Measurements from ENCODE around the gene FGD3.

DNA sequence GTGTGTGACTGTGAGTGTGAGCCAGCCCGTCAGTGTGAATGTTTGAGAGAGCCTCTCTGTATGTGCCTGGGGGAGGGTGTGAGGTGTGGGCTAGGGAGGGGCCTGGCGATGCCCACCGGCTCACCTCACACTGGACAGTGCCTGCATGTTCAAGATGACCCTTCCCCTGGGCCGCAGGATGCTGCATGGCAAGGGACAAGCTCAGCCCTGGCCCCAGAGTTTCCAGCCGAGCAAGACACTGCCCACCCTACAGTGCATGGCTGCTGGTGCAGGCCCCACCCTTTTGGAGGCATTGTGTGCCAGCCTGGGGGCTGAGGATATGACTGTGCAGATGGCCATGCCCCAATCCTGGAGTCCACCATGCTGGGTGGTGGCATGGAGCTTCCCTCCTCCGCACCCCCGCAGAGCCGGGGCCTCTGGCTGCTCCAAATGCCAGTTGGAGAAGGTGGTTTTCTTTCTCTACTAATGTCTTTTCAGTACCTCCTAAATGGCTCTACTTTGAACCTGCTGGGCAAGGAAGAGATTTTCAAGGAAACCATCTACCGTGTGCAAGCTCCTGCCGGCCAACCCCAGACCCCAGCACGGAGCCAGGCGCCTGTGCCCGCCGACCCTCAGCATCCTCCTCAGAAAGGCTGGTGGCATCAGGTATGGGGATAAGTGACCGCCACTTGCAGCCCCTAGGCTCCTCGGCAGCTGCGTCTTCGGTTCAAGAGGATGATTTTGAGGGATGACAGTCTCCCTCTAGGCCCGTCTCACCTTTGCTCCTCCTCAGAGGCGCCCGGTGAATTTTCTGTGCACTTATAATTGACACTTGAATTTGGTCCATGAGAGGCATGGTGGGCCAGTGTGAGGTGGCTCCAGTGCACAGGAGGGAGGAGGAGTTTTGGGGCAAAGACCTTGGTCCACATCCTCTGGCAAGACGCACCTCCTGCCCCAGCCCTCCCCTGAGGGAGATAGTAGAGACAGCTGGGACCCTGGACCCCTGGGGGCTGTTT is 27.7 kb downstream of the FGD3 start:
- TF ChIP-seq, protein P1, sequence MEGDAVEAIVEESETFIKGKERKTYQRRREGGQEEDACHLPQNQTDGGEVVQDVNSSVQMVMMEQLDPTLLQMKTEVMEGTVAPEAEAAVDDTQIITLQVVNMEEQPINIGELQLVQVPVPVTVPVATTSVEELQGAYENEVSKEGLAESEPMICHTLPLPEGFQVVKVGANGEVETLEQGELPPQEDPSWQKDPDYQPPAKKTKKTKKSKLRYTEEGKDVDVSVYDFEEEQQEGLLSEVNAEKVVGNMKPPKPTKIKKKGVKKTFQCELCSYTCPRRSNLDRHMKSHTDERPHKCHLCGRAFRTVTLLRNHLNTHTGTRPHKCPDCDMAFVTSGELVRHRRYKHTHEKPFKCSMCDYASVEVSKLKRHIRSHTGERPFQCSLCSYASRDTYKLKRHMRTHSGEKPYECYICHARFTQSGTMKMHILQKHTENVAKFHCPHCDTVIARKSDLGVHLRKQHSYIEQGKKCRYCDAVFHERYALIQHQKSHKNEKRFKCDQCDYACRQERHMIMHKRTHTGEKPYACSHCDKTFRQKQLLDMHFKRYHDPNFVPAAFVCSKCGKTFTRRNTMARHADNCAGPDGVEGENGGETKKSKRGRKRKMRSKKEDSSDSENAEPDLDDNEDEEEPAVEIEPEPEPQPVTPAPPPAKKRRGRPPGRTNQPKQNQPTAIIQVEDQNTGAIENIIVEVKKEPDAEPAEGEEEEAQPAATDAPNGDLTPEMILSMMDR (IDR thresholded peaks at IDR 0.05; ENCODE audit: low read depth, low read length, missing input control), result no peak
- TF ChIP-seq SP1 (IDR thresholded peaks at IDR 0.05) (no peak), REST (IDR thresholded peaks at IDR 0.05) (no peak), JUND (IDR thresholded peaks at IDR 0.05) (no peak), YY1 (IDR thresholded peaks at IDR 0.05) (no peak), TAF1 (conservative IDR thresholded peaks at IDR 0.05) (no peak)
- TF ChIP-seq, protein P2, sequence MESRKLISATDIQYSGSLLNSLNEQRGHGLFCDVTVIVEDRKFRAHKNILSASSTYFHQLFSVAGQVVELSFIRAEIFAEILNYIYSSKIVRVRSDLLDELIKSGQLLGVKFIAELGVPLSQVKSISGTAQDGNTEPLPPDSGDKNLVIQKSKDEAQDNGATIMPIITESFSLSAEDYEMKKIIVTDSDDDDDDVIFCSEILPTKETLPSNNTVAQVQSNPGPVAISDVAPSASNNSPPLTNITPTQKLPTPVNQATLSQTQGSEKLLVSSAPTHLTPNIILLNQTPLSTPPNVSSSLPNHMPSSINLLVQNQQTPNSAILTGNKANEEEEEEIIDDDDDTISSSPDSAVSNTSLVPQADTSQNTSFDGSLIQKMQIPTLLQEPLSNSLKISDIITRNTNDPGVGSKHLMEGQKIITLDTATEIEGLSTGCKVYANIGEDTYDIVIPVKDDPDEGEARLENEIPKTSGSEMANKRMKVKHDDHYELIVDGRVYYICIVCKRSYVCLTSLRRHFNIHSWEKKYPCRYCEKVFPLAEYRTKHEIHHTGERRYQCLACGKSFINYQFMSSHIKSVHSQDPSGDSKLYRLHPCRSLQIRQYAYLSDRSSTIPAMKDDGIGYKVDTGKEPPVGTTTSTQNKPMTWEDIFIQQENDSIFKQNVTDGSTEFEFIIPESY (IDR thresholded peaks at IDR 0.05), result no peak

All from liver (tissue), 3 donors.